ENCODE results near the gene VMAC. TPM values are rescaled to one million over a fixed set of nuclear protein-coding genes. Genes with fewer than 3 reads are reported as not detected.

The VMAC gene
- total and polyA plus RNA-seq, 9 of the 15 experiments (the other 6 are each of a cell fraction or from before 2014, with no cell fraction given), result 0.03 to 3.4 (median 1.1) TPM

GRCh38 chr19:5880604-5881078 lies 24.0 kb upstream of the VMAC start:
- no peak overlapping the region for H3K27ac ChIP-seq (ENCODE audit: extremely low read depth, low read depth, low read length)
- no peaks in the 10 kb centered on the region for H3K9me3 ChIP-seq (replicated peaks; ENCODE audit: control insufficient read depth, insufficient read depth, low read depth, low read length)
- no peaks in the 10 kb centered on the region for H4K20me1 ChIP-seq (replicated peaks; ENCODE audit: control insufficient read depth, insufficient read depth, low read length)
- WGBS (ENCODE audit: insufficient coverage, low coverage, missing lambda C conversion rate), result 3% methylated on average over 15 of the region's 15 CpGs
- no peaks in the 10 kb centered on the region for H3K36me3 ChIP-seq (ENCODE audit: control insufficient read depth, insufficient read depth, low read length)
- ChIA-PET CTCF (ENCODE audit: low intra/inter-chr PET ratio) (no interaction called here), POLR2A (no interaction called here)
- H3K4me1 ChIP-seq (replicated peaks in 1 of 2; ENCODE audit: control insufficient read depth in 2 of 2, insufficient read depth in 2 of 2, low read length in 2 of 2), result peaks cover 2 to 15% of the 10 kb centered on the region in 2 experiments; a peak in 2 of 5 replicates
- no peak overlapping the region for H3K4me3 ChIP-seq
- ATAC-seq (no peak), DNase-seq (ENCODE audit: extremely low read depth in 1 of 4, low spot score in 3 of 4) (no peak), FAIRE-seq (no peak)
- no peaks in the 10 kb centered on the region for H3K9me1 ChIP-seq (ENCODE audit: control insufficient read depth, insufficient read depth, low read length)
- no peak overlapping the region for H2AFZ ChIP-seq (ENCODE audit: low read depth, low read length)
- no peaks in the 10 kb centered on the region for H3K79me2 ChIP-seq (ENCODE audit: control insufficient read depth, insufficient read depth, low read length)
- intact Hi-C loops (cut with micrococcal nuclease), result no loop called here
- peaks cover 15 to 42% of the 10 kb centered on the region in 2 experiments; a peak in 4 of 5 replicates for H3K27me3 ChIP-seq (ENCODE audit: control insufficient read depth in 2 of 2, insufficient read depth in 2 of 2, low read length in 2 of 2)
- TF ChIP-seq MEF2A (IDR thresholded peaks at IDR 0.05; ENCODE audit: control insufficient read depth, low read depth, low read length), result peak; percentile 27; the same call in 1 of the 2 replicates
- TF ChIP-seq E2F6 (IDR thresholded peaks at IDR 0.05; ENCODE audit: borderline replicate concordance in 1 of 2, extremely low read depth in 1 of 2, insufficient read depth in 1 of 2, insufficient read length in 1 of 2, low read depth in 1 of 2, low read length in 1 of 2, poor library complexity in 1 of 2, severe bottlenecking in 1 of 2), result peak in 1 of 2 experiments; percentile 32
- TF ChIP-seq ZBTB26 (CRISPR knock-in tag; IDR thresholded peaks at IDR 0.05), result no peak
- 0 out of 2 replicates have a peak, but pooled peaks have one; percentile 56 for TF ChIP-seq MEF2D (tag; conservative IDR thresholded peaks at IDR 0.05; ENCODE audit: low read depth)
- TF ChIP-seq HNRNPLL (IDR thresholded peaks at IDR 0.05; ENCODE audit: low read depth, low read length, poor library complexity, severe bottlenecking), result no peak
- TF ChIP-seq KDM1A (IDR thresholded peaks at IDR 0.05), result peak in 1 of 2 experiments; percentile 29; a peak in 1 of 4 replicates
- TF ChIP-seq RBM25 (IDR thresholded peaks at IDR 0.05; ENCODE audit: low read depth, low read length, severe bottlenecking), result peak; percentile 32
- H3K4me2 ChIP-seq (ENCODE audit: insufficient read depth, low read length), result no peak overlapping the region
- in situ Hi-C loops (cut with MboI), result no loop called here
- no TSS peak for BruUV-seq (replicated peaks)
- 0 out of 4 replicates have a peak overlapping the region, but pooled peaks of 1 of the 2 experiments have one; percentile 35 for H3K9ac ChIP-seq (ENCODE audit: insufficient read depth in 1 of 2, low read depth in 2 of 2, low read length in 2 of 2)
